ENCODE data around the gene ADGRE3. TPM values are rescaled to one million over a fixed set of nuclear protein-coding genes. Genes with fewer than 3 reads are reported as not detected.
A peak's percentile ranks its signal among the peaks of the same experiment; 100 is the strongest.

The ADGRE3 gene
- total and polyA plus RNA-seq, 2 donors (not counting 1 experiment from before 2014, with no cell fraction given), result 0.17 to 0.46 TPM

GRCh38 chr19:14615623-14616022, 59.0 kb downstream of the ADGRE3 start:
- no peak for TF ChIP-seq CTCF (IDR thresholded peaks at IDR 0.05)
- TF ChIP-seq EZH2 (IDR thresholded peaks at IDR 0.05; ENCODE audit: borderline replicate concordance, insufficient read depth, low read depth, low read length, poor library complexity, severe bottlenecking), result no peak

GRCh38 chr19:14614099-14614412, 60.6 kb downstream of the ADGRE3 start:
- Mint-ChIP-seq H3K27ac (peak overlapping the region; percentile 99), H3K4me3 (peak overlapping the region; percentile 89), H3K9me3 (ENCODE audit: insufficient read depth) (no peaks in the 10 kb centered on the region), H3K4me1 (peaks cover 49% of the 10 kb centered on the region), H3K27me3 (no peaks in the 10 kb centered on the region)
- Histone ChIP-seq H2AFZ (ENCODE audit: insufficient read depth, low read depth, low read length, poor library complexity, severe bottlenecking) (no peak overlapping the region), H3K9me3 (ENCODE audit: control extremely low read depth in 1 of 3, control insufficient read depth in 2 of 3, insufficient read depth in 1 of 3, low read length in 2 of 3) (peaks cover 0 to 10% (median 3%) of the 10 kb centered on the region in 3 donors), H3K36me3 (replicated peaks in 1 of 2; ENCODE audit: control extremely low read depth in 1 of 2, control insufficient read depth in 1 of 2, extremely low read depth in 1 of 2, insufficient read depth in 2 of 2, low read length in 1 of 2) (peaks cover 4 to 33% of the 10 kb centered on the region in 2 experiments), H4K20me1 (ENCODE audit: control insufficient read depth, insufficient read depth, low read length, poor library complexity, severe bottlenecking) (no peaks in the 10 kb centered on the region), H3K27me3 (replicated peaks in 1 of 4; ENCODE audit: control extremely low read depth in 1 of 4, control insufficient read depth in 3 of 4, insufficient read depth in 4 of 4, low read length in 3 of 4) (no peaks in the 10 kb centered on the region), H3K27ac (ENCODE audit: low read length in 2 of 2) (peak overlapping the region; percentile 91 to 92), H3K4me1 (ENCODE audit: control insufficient read depth in 2 of 2, insufficient read depth in 2 of 2, low read length in 2 of 2) (peaks cover 53 to 64% of the 10 kb centered on the region in 2 donors), H3K9ac (ENCODE audit: low read length) (peak overlapping the region; percentile 38), H3K4me3 (ENCODE audit: control extremely low read depth in 1 of 5, extremely low read depth in 1 of 5, insufficient read depth in 1 of 5, low read depth in 2 of 5, low read length in 4 of 5) (peak overlapping the region in 1 of 5 experiments; percentile 38), H3K4me2 (replicated peaks; ENCODE audit: low read depth, low read length, poor library complexity, severe bottlenecking) (peak overlapping the region; percentile 70), H3K79me2 (ENCODE audit: control insufficient read depth, insufficient read depth, low read length) (peaks cover 22% of the 10 kb centered on the region)
- no CpG with 5 or more reads among the region's 4 CpGs for WGBS (ENCODE audit: insufficient coverage)
- intact Hi-C loops (cut with micrococcal nuclease), result loop anchor here (1.0 kb wide), 4 partner anchors 10 to 72 kb away; partner anchors contain the start of gene CLEC17A
- POLR2A ChIA-PET, result interaction anchor here (0.7 to 1.6 kb wide), 7 partner anchors 10 to 62 kb away, joined by 3 to 19 read pairs (median 3); partner anchors contain the start of gene NDUFB7
- ATAC-seq (ENCODE audit: low read depth) (peak; percentile 88), DNase-seq (peak; percentile 91)
- peak; percentile 25 for TF ChIP-seq CTCF (IDR thresholded peaks at IDR 0.05)
- no peak for TF ChIP-seq EZH2 (IDR thresholded peaks at IDR 0.05; ENCODE audit: borderline replicate concordance, insufficient read depth, low read depth, low read length, poor library complexity, severe bottlenecking)
- CTCF ChIA-PET, result interaction anchor here (1.0 to 6.6 kb wide), 7 partner anchors 10 to 76 kb away, joined by 3 to 54 read pairs (median 7); partner anchors contain the start of genes NDUFB7 and ZNF333

More at GRCh38 chr19:14615623-14616022, 59.0 kb downstream of the ADGRE3 start:
- Histone ChIP-seq H3K4me3 (ENCODE audit: control extremely low read depth in 1 of 5, extremely low read depth in 1 of 5, insufficient read depth in 1 of 5, low read depth in 2 of 5, low read length in 4 of 5) (no peak overlapping the region), H3K27me3 (replicated peaks in 1 of 4; ENCODE audit: control extremely low read depth in 1 of 4, control insufficient read depth in 3 of 4, insufficient read depth in 4 of 4, low read length in 3 of 4) (no peaks in the 10 kb centered on the region), H4K20me1 (ENCODE audit: control insufficient read depth, insufficient read depth, low read length, poor library complexity, severe bottlenecking) (no peaks in the 10 kb centered on the region), H3K36me3 (replicated peaks in 1 of 2; ENCODE audit: control extremely low read depth in 1 of 2, control insufficient read depth in 1 of 2, extremely low read depth in 1 of 2, insufficient read depth in 2 of 2, low read length in 1 of 2) (peaks cover 9 to 22% of the 10 kb centered on the region in 2 experiments), H3K4me1 (ENCODE audit: control insufficient read depth in 2 of 2, insufficient read depth in 2 of 2, low read length in 2 of 2) (peaks cover 47 to 55% of the 10 kb centered on the region in 2 donors), H3K9ac (ENCODE audit: low read length) (no peak overlapping the region), H3K9me3 (ENCODE audit: control extremely low read depth in 1 of 3, control insufficient read depth in 2 of 3, insufficient read depth in 1 of 3, low read length in 2 of 3) (peaks cover 8 to 14% (median 10%) of the 10 kb centered on the region in 3 donors), H3K4me2 (replicated peaks; ENCODE audit: low read depth, low read length, poor library complexity, severe bottlenecking) (no peak overlapping the region), H3K27ac (ENCODE audit: low read length in 2 of 2) (peak overlapping the region; percentile 31 to 92), H3K79me2 (ENCODE audit: control insufficient read depth, insufficient read depth, low read length) (peaks cover 8% of the 10 kb centered on the region), H2AFZ (ENCODE audit: insufficient read depth, low read depth, low read length, poor library complexity, severe bottlenecking) (no peak overlapping the region)
- Mint-ChIP-seq H3K9me3 (ENCODE audit: insufficient read depth) (peaks cover 10% of the 10 kb centered on the region), H3K4me1 (peaks cover 41% of the 10 kb centered on the region), H3K27me3 (no peaks in the 10 kb centered on the region), H3K27ac (no peak overlapping the region), H3K4me3 (no peak overlapping the region)
- 75% methylated on average over 2 of the region's 8 CpGs for WGBS (ENCODE audit: insufficient coverage)
- ChIA-PET CTCF (interaction anchor here (0.7 to 5.6 kb wide), 6 partner anchors 8 to 570 kb away, joined by 3 to 54 read pairs (median 4); partner anchors contain the start of gene NDUFB7), POLR2A (interaction anchor here (0.7 to 1.4 kb wide), 2 partner anchors 32 to 54 kb away, joined by 5 read pairs; no protein-coding TSS in a partner anchor)
- DNase-seq, result no peak
- intact Hi-C loops (cut with micrococcal nuclease), result no loop called here
- ATAC-seq (ENCODE audit: low read depth), result no peak
